Calu3 (cell line): ENCODE results near the gene KLK10. TPM values are rescaled to one million over a fixed set of nuclear protein-coding genes. Genes with fewer than 3 reads are reported as not detected.

Experiments used
- BruUV-seq: library from RNA; stranded (reverse); fragments of 400-500 nt; replicated peaks from 2 replicates; lab custom pipeline; 2021; lab: Mats Ljungman, UMichigan
- CTCF ChIA-PET: fragments of 300-600 bp; sonication (Branson Sonifier 250); formaldehyde crosslinking; loops from one replicate; lab custom pipeline; 2022; ENCODE audit warnings: antibody characterized with exemption; lab: Charles Lee
- DNase-seq: peaks from one replicate; pipeline ENCODE4 v3.0.0; 2022
- H3K27ac Mint-ChIP-seq: one replicate; pipeline ENCODE4 v1.8.0; 2022; ENCODE audit warnings: mixed read lengths; ENCODE audit not compliant: unreplicated experiment
- H3K27me3 Mint-ChIP-seq: one replicate; pipeline ENCODE4 v1.8.0; 2022; ENCODE audit warnings: mixed read lengths; ENCODE audit not compliant: unreplicated experiment
- H3K36me3 Mint-ChIP-seq: one replicate; pipeline ENCODE4 v1.8.0; 2022; ENCODE audit warnings: mild to moderate bottlenecking, moderate library complexity, mixed read lengths; ENCODE audit not compliant: insufficient read depth, unreplicated experiment
- H3K4me1 Mint-ChIP-seq: one replicate; pipeline ENCODE4 v1.8.0; 2022; ENCODE audit warnings: mild to moderate bottlenecking, low read depth, mixed read lengths; ENCODE audit not compliant: unreplicated experiment
- H3K4me3 Mint-ChIP-seq: one replicate; pipeline ENCODE4 v1.8.0; 2022; ENCODE audit warnings: mild to moderate bottlenecking, low read depth, moderate library complexity, mixed read lengths; ENCODE audit not compliant: unreplicated experiment
- H3K9me3 Mint-ChIP-seq: one replicate; pipeline ENCODE4 v1.8.0; 2022; ENCODE audit warnings: low read depth, mixed read lengths; ENCODE audit not compliant: unreplicated experiment
- CTCF ChIP-seq: fragments of 200-600 bp; IDR thresholded peaks from one replicate; pipeline ENCODE4 v1.8.0; 2022; ENCODE audit warnings: antibody characterized with exemption; ENCODE audit not compliant: unreplicated experiment
- intact Hi-C: fragments of 100-400 bp; cut with micrococcal nuclease; formaldehyde crosslinking; loops from one replicate; pipeline ENCODE4 v1.10.0; 2022; ENCODE audit not compliant: unreplicated experiment
- total RNA-seq: library from RNA; stranded (reverse); gene quantifications from 2 replicates; pipeline ENCODE4 v1.2.3, GENCODE V29; 2022

KLK10 gene
- total RNA-seq, 1 experiment from 2014 or later: 24.2 TPM

- intact Hi-C loops: no loop called here
- no TSS peak for BruUV-seq
- TF ChIP-seq CTCF: no peak
- H3K9me3 Mint-ChIP-seq: no peaks in the 10 kb centered on the region
- peak overlapping the region; percentile 46 for H3K27ac Mint-ChIP-seq
- peak overlapping the region; percentile 74 for H3K4me3 Mint-ChIP-seq
- H3K27me3 Mint-ChIP-seq: peaks cover 38% of the 10 kb centered on the region
- H3K36me3 Mint-ChIP-seq: peaks cover 21% of the 10 kb centered on the region
- peaks cover 36% of the 10 kb centered on the region for H3K4me1 Mint-ChIP-seq
- no peak for DNase-seq
- CTCF ChIA-PET: interaction anchor here (1.4 to 2.5 kb wide), 3 partner anchors 9 to 32 kb away, joined by 4 to 24 read pairs (median 10); partner anchors contain the start of gene KLK6
Observed at GRCh38 chr19:51000981-51001380, 18.5 kb downstream of the KLK10 start.

- Mint-ChIP-seq H3K27me3 (peaks cover 33% of the 10 kb centered on the region), H3K4me1 (peaks cover 34% of the 10 kb centered on the region), H3K9me3 (no peaks in the 10 kb centered on the region), H3K27ac (no peak overlapping the region), H3K4me3 (no peak overlapping the region), H3K36me3 (peaks cover 21% of the 10 kb centered on the region)
- DNase-seq: no peak
- intact Hi-C loops: no loop called here
- TF ChIP-seq CTCF: no peak
- CTCF ChIA-PET: interaction anchor here (1.4 to 2.5 kb wide), 2 partner anchors 17 to 31 kb away, joined by 4 to 24 read pairs; partner anchors contain the start of gene KLK6
- no TSS peak for BruUV-seq
Observed at GRCh38 chr19:51000426-51000825, 19.1 kb downstream of the KLK10 start.

- H3K4me1 Mint-ChIP-seq: peaks cover 34% of the 10 kb centered on the region
- no peaks in the 10 kb centered on the region for H3K9me3 Mint-ChIP-seq
- DNase-seq: no peak
- no peak for TF ChIP-seq CTCF
- intact Hi-C loops: no loop called here
- CTCF ChIA-PET: interaction anchor here (0.7 to 1.4 kb wide), 2 partner anchors 18 to 225 kb away, joined by 3 read pairs; no protein-coding TSS in a partner anchor
- H3K27me3 Mint-ChIP-seq: peaks cover 17% of the 10 kb centered on the region
- peaks cover 21% of the 10 kb centered on the region for H3K36me3 Mint-ChIP-seq
- no peak overlapping the region for H3K4me3 Mint-ChIP-seq
- BruUV-seq: no TSS peak
- no peak overlapping the region for H3K27ac Mint-ChIP-seq
Observed at GRCh38 chr19:50998686-50999085, 20.8 kb downstream of the KLK10 start.

GRCh38 chr19:50998061-50998460 is 21.4 kb downstream of the KLK10 start:
- no peaks in the 10 kb centered on the region for H3K9me3 Mint-ChIP-seq
- no peak overlapping the region for H3K27ac Mint-ChIP-seq
- H3K4me3 Mint-ChIP-seq: no peak overlapping the region
- H3K36me3 Mint-ChIP-seq: peaks cover 16% of the 10 kb centered on the region
- peaks cover 11% of the 10 kb centered on the region for H3K27me3 Mint-ChIP-seq
- BruUV-seq: no TSS peak
- TF ChIP-seq CTCF: no peak
- H3K4me1 Mint-ChIP-seq: peaks cover 35% of the 10 kb centered on the region
- intact Hi-C loops: no loop called here
- DNase-seq: no peak
- CTCF ChIA-PET: interaction anchor here (0.7 kb wide), 1 partner anchor 224 kb away, joined by 3 read pairs; no protein-coding TSS in a partner anchor
